Measurements from ENCODE around the gene POC1A. TPM values are rescaled to one million over a fixed set of nuclear protein-coding genes. Genes with fewer than 3 reads are reported as not detected.
A peak's percentile ranks its signal among the peaks of the same experiment; 100 is the strongest.
"Not testable (repeated sequence)": the region's sequence is repeated elsewhere in the genome, so short reads cannot be mapped to it uniquely, and the experiment has no call there.

POC1A gene
- total RNA-seq, 1 experiment from 2014 or later = 43.0 TPM

GRCh38 chr3:52043750-52044149, 110.5 kb downstream of the POC1A start:
- POLR2A ChIA-PET (ENCODE audit: unreplicated experiment) = no interaction called here
- Histone ChIP-seq H3K4me1 (ENCODE audit: insufficient read depth, low read length) (peaks cover 41% of the 10 kb centered on the region), H3K9ac (ENCODE audit: low read length) (no peak overlapping the region), H4K20me1 (ENCODE audit: low read length) (no peaks in the 10 kb centered on the region), H3K27ac (ENCODE audit: low read length) (no peak overlapping the region), H3K4me2 (ENCODE audit: low read length) (no peak overlapping the region), H3K79me2 (ENCODE audit: low read length) (no peaks in the 10 kb centered on the region), H3K4me3 (ENCODE audit: low read length) (no peak overlapping the region), H2AFZ (ENCODE audit: low read length) (no peak overlapping the region), H3K27me3 (ENCODE audit: low read length) (no peaks in the 10 kb centered on the region), H3K9me3 (ENCODE audit: low read length) (no peaks in the 10 kb centered on the region), H3K36me3 (ENCODE audit: low read depth, low read length) (no peaks in the 10 kb centered on the region), H3K9me2 (replicated peaks; ENCODE audit: low read length) (no peaks in the 10 kb centered on the region), H3F3A (ENCODE audit: low read length, unreplicated experiment) (peaks cover 6% of the 10 kb centered on the region)
- DNase-seq (no peak), ATAC-seq (no peak)
- TF ChIP-seq EZH2 (IDR thresholded peaks at IDR 0.05; ENCODE audit: low read length, unreplicated experiment) = no peak
- no peak for TF ChIP-seq CTCF (conservative IDR thresholded peaks at IDR 0.05; ENCODE audit: low read depth, low read length)
- TF ChIP-seq EZH2phosphoT487 (IDR thresholded peaks at IDR 0.05; ENCODE audit: borderline replicate concordance, low read length) = no peak
- no TSS peak for BruUV-seq (replicated peaks)
- CTCF ChIA-PET = interaction anchor here (0.5 kb wide), 1 partner anchor 13 kb away, joined by 7 read pairs; no protein-coding TSS in a partner anchor
- intact Hi-C loops (cut with micrococcal nuclease) = no loop called here

GRCh38 chr3:52043039-52043438, 111.2 kb downstream of the POC1A start:
- H3K9me3 ChIP-seq (ENCODE audit: low read length); POLR2A ChIA-PET (ENCODE audit: unreplicated experiment); H3K4me3 ChIP-seq (ENCODE audit: low read length); CTCF ChIA-PET; ATAC-seq; H3K79me2 ChIP-seq (ENCODE audit: low read length); H3K9ac ChIP-seq (ENCODE audit: low read length); H3K9me2 ChIP-seq (replicated peaks; ENCODE audit: low read length); H3K27me3 ChIP-seq (ENCODE audit: low read length); intact Hi-C loops (cut with micrococcal nuclease); H2AFZ ChIP-seq (ENCODE audit: low read length); H4K20me1 ChIP-seq (ENCODE audit: low read length); H3K4me2 ChIP-seq (ENCODE audit: low read length); H3K27ac ChIP-seq (ENCODE audit: low read length); BruUV-seq (replicated peaks); H3F3A ChIP-seq (ENCODE audit: low read length, unreplicated experiment); DNase-seq; H3K36me3 ChIP-seq (ENCODE audit: low read depth, low read length): not testable (repeated sequence)
- H3K4me1 ChIP-seq (ENCODE audit: insufficient read depth, low read length) = peaks cover 44% of the 10 kb centered on the region

- intact Hi-C loops (cut with micrococcal nuclease) = no loop called here
- H3K27me3 ChIP-seq (ENCODE audit: low read length) = no peaks in the 10 kb centered on the region
- peaks cover 4% of the 10 kb centered on the region for H3F3A ChIP-seq (ENCODE audit: low read length, unreplicated experiment)
- peaks cover 35% of the 10 kb centered on the region for H3K4me1 ChIP-seq (ENCODE audit: insufficient read depth, low read length)
- TF ChIP-seq EZH2 (IDR thresholded peaks at IDR 0.05; ENCODE audit: low read length, unreplicated experiment) = no peak
- TF ChIP-seq EZH2phosphoT487 (IDR thresholded peaks at IDR 0.05; ENCODE audit: borderline replicate concordance, low read length) = no peak
- peak; percentile 42; the same call in 1 of the 2 replicates for TF ChIP-seq CTCF (conservative IDR thresholded peaks at IDR 0.05; ENCODE audit: low read depth, low read length)
- H4K20me1 ChIP-seq (ENCODE audit: low read length) = no peaks in the 10 kb centered on the region
- DNase-seq (peak; percentile 21), ATAC-seq (no peak)
- no peak overlapping the region for H3K27ac ChIP-seq (ENCODE audit: low read length)
- ChIA-PET CTCF (no interaction called here), POLR2A (ENCODE audit: unreplicated experiment) (no interaction called here)
- no peak overlapping the region for H3K4me3 ChIP-seq (ENCODE audit: low read length)
- H2AFZ ChIP-seq (ENCODE audit: low read length) = no peak overlapping the region
- no peak overlapping the region for H3K4me2 ChIP-seq (ENCODE audit: low read length)
- H3K9ac ChIP-seq (ENCODE audit: low read length) = no peak overlapping the region
- H3K79me2 ChIP-seq (ENCODE audit: low read length) = no peaks in the 10 kb centered on the region
- no peaks in the 10 kb centered on the region for H3K9me2 ChIP-seq (replicated peaks; ENCODE audit: low read length)
- no peaks in the 10 kb centered on the region for H3K9me3 ChIP-seq (ENCODE audit: low read length)
- H3K36me3 ChIP-seq (ENCODE audit: low read depth, low read length) = no peaks in the 10 kb centered on the region
- no TSS peak for BruUV-seq (replicated peaks)
Observed at GRCh38 chr3:52041118-52041731, 113.0 kb downstream of the POC1A start.
